Fibroblast of lung (primary cell): ENCODE measurements around the gene MROH2B. TPM values are rescaled to one million over a fixed set of nuclear protein-coding genes. Genes with fewer than 3 reads are reported as not detected.

Source experiments
- DNase-seq, 2 donors: peaks; one replicate each; pipeline versions ENCODE4 v3.0.0 to v3.0.0-alpha.2; 2010; ENCODE audit warnings: low read depth in 2 of 2
- H2AFZ ChIP-seq: 2 replicates; pipeline ENCODE4 v1.5.1; 2012; ENCODE audit warnings: low read length, control low read depth, inconsistent platforms
- H3K27ac ChIP-seq: 2 replicates; pipeline ENCODE4 v1.5.1; 2011; ENCODE audit warnings: low read length, control low read depth; ENCODE audit not compliant: insufficient read depth
- H3K27me3 ChIP-seq: 2 replicates; pipeline ENCODE4 v1.5.1; 2011; ENCODE audit warnings: mild to moderate bottlenecking, low read length; ENCODE audit not compliant: control insufficient read depth, insufficient read depth
- H3K36me3 ChIP-seq: 2 replicates; pipeline ENCODE4 v1.5.1; 2011; ENCODE audit warnings: low read length; ENCODE audit not compliant: control insufficient read depth, insufficient read depth
- H3K4me1 ChIP-seq: 2 replicates; pipeline ENCODE4 v1.5.1; 2011; ENCODE audit warnings: low read length; ENCODE audit not compliant: control insufficient read depth, insufficient read depth; ENCODE audit errors: extremely low read depth
- H3K4me2 ChIP-seq: 2 replicates; pipeline ENCODE4 v1.5.1; 2011; ENCODE audit warnings: low read length, control low read depth; ENCODE audit not compliant: insufficient read depth; ENCODE audit errors: extremely low read depth
- H3K4me3 ChIP-seq, 4 experiments: fragments of 200-600 bp in 1 of 4; sonication (generic) in 1 of 4; replicated peaks in 1 of 4; 2 replicates each; pipeline ENCODE4 v1.5.1; 2011 to 2016; ENCODE audit warnings: low read length in 4 of 4, low read depth in 3 of 4, mild to moderate bottlenecking in 3 of 4, control low read depth in 2 of 4, inconsistent platforms in 1 of 4, mixed read lengths in 1 of 4; ENCODE audit not compliant: insufficient read depth in 1 of 4; ENCODE audit errors: control extremely low read depth in 1 of 4
- H3K79me2 ChIP-seq: 2 replicates; pipeline ENCODE4 v1.5.1; 2012; ENCODE audit warnings: mild to moderate bottlenecking, low read length, inconsistent platforms; ENCODE audit not compliant: control insufficient read depth, insufficient read depth
- H3K9ac ChIP-seq: 2 replicates; pipeline ENCODE4 v1.5.1; 2011; ENCODE audit warnings: mild to moderate bottlenecking, low read length, control low read depth; ENCODE audit not compliant: insufficient read depth
- H3K9me3 ChIP-seq: 2 replicates; pipeline ENCODE4 v1.5.1; 2012; ENCODE audit warnings: low read depth, low read length; ENCODE audit not compliant: control insufficient read depth, insufficient read depth
- H4K20me1 ChIP-seq: 2 replicates; pipeline ENCODE4 v1.5.1; 2011; ENCODE audit warnings: low read length; ENCODE audit not compliant: control insufficient read depth, insufficient read depth; ENCODE audit errors: extremely low read depth
- EZH2 ChIP-seq: IDR thresholded peaks from 2 replicates; pipeline ENCODE4 v1.5.1; 2012; ENCODE audit warnings: low read length, control low read depth, mild to moderate bottlenecking; ENCODE audit errors: missing control alignments
- polyA plus RNA-seq, 2 donors: library from polyadenylated mRNA; depleted of rRNA in 1 of 2; stranded (reverse) in 1 of 2; unstranded in 1 of 2; fragments of >200 nt; gene quantifications; 2 replicates each; pipeline ENCODE4 v1.2.1, GENCODE V29; 2011 to 2012; ENCODE audit warnings: missing spikeins in 1 of 2
- total RNA-seq: library from RNA; depleted of rRNA; stranded (reverse); fragments of >200 nt; gene quantifications from 2 replicates; pipeline ENCODE4 v1.2.1, GENCODE V29; 2014
- TF ChIP-seq, protein P1 (sequence below), 2 donors: IDR thresholded peaks in 1 of 2; conservative IDR thresholded peaks in 1 of 2; 1 replicate in 1 of 2; 2 replicates in 1 of 2; pipeline ENCODE4 v1.5.1; 2011 to 2012; ENCODE audit warnings: low read length in 2 of 2, control low read depth in 1 of 2, inconsistent platforms in 1 of 2, low read depth in 1 of 2, mild to moderate bottlenecking in 1 of 2

Gene MROH2B
- total and polyA plus RNA-seq, 2 donors (not counting 1 experiment from before 2014, with no cell fraction given): not detected

GRCh38 chr5:40991168-40991980, 79.8 kb downstream of the MROH2B start:
- H3K9me3 ChIP-seq: no peaks in the 10 kb centered on the region
- no peaks in the 10 kb centered on the region for H3K4me1 ChIP-seq
- no peaks in the 10 kb centered on the region for H3K79me2 ChIP-seq
- H3K27ac ChIP-seq: no peak overlapping the region
- H2AFZ ChIP-seq: no peak overlapping the region
- H3K36me3 ChIP-seq: no peaks in the 10 kb centered on the region
- no peak for TF ChIP-seq EZH2
- TF ChIP-seq, protein P1, sequence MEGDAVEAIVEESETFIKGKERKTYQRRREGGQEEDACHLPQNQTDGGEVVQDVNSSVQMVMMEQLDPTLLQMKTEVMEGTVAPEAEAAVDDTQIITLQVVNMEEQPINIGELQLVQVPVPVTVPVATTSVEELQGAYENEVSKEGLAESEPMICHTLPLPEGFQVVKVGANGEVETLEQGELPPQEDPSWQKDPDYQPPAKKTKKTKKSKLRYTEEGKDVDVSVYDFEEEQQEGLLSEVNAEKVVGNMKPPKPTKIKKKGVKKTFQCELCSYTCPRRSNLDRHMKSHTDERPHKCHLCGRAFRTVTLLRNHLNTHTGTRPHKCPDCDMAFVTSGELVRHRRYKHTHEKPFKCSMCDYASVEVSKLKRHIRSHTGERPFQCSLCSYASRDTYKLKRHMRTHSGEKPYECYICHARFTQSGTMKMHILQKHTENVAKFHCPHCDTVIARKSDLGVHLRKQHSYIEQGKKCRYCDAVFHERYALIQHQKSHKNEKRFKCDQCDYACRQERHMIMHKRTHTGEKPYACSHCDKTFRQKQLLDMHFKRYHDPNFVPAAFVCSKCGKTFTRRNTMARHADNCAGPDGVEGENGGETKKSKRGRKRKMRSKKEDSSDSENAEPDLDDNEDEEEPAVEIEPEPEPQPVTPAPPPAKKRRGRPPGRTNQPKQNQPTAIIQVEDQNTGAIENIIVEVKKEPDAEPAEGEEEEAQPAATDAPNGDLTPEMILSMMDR (conservative IDR thresholded peaks at IDR 0.05 in 1 of 2, IDR thresholded peaks at IDR 0.05 in 1 of 2; ENCODE audit: low read depth in 1 of 2, low read length in 2 of 2): no peak
- peak; percentile 72 to 99 for DNase-seq
- H4K20me1 ChIP-seq: no peaks in the 10 kb centered on the region
- H3K9ac ChIP-seq: no peak overlapping the region
- no peak overlapping the region for H3K4me3 ChIP-seq
- no peaks in the 10 kb centered on the region for H3K27me3 ChIP-seq
- H3K4me2 ChIP-seq: no peak overlapping the region

GRCh38 chr5:40988746-40989510, 82.2 kb downstream of the MROH2B start:
- Histone ChIP-seq H3K4me3 (no peak overlapping the region), H3K4me1 (no peaks in the 10 kb centered on the region), H3K79me2 (no peaks in the 10 kb centered on the region), H3K9ac (no peak overlapping the region), H4K20me1 (no peaks in the 10 kb centered on the region), H3K9me3 (no peaks in the 10 kb centered on the region), H3K36me3 (no peaks in the 10 kb centered on the region), H3K4me2 (no peak overlapping the region), H3K27ac (no peak overlapping the region), H2AFZ (no peak overlapping the region), H3K27me3 (no peaks in the 10 kb centered on the region)
- DNase-seq: peak in 1 of 2 donors; percentile 7
- TF ChIP-seq EZH2: no peak
- TF ChIP-seq, protein P1 (conservative IDR thresholded peaks at IDR 0.05 in 1 of 2, IDR thresholded peaks at IDR 0.05 in 1 of 2; ENCODE audit: low read depth in 1 of 2, low read length in 2 of 2): no peak

DNA sequence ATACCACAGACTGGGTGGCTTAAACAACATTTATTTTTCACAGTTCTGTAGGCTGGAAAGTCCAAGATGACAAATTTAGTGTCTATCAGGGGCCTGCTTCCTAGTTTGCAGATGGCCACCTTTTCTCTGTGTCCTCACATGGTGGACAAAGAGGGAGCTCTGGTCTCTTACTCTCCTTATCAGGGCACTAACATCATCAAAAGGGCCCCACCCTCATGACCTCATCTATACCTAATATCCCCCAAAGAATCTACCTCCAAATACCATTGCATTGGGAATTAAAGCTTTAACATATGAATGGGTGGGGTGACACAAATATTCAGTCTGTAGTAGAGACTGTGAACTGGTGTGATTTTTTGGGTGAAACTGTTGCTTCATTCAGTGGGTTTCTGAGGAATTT, 83.8 kb downstream of the MROH2B start:
- no peaks in the 10 kb centered on the region for H3K27me3 ChIP-seq
- H3K4me3 ChIP-seq: no peak overlapping the region
- no peak overlapping the region for H2AFZ ChIP-seq
- no peaks in the 10 kb centered on the region for H4K20me1 ChIP-seq
- no peak for DNase-seq
- no peak overlapping the region for H3K27ac ChIP-seq
- no peaks in the 10 kb centered on the region for H3K9me3 ChIP-seq
- no peak for TF ChIP-seq EZH2
- TF ChIP-seq, protein P1 (conservative IDR thresholded peaks at IDR 0.05 in 1 of 2, IDR thresholded peaks at IDR 0.05 in 1 of 2; ENCODE audit: low read depth in 1 of 2, low read length in 2 of 2): no peak
- no peaks in the 10 kb centered on the region for H3K36me3 ChIP-seq
- no peak overlapping the region for H3K9ac ChIP-seq
- H3K79me2 ChIP-seq: no peaks in the 10 kb centered on the region
- H3K4me2 ChIP-seq: no peak overlapping the region
- no peaks in the 10 kb centered on the region for H3K4me1 ChIP-seq
